GM12878 (cell line): ENCODE data around the gene LY9. TPM values are rescaled to one million over a fixed set of nuclear protein-coding genes. Genes with fewer than 3 reads are reported as not detected.

ENCODE experiments used
- ATAC-seq: fragments of 200-7000 bp; cut with Tn5 transposase; 3 replicates; pipeline ENCODE4 v1.9.1; 2020; ENCODE audit warnings: mild to moderate bottlenecking, moderate library complexity
- BruUV-seq: library from RNA; stranded (reverse); fragments of 400-500 nt; replicated peaks from 2 replicates; lab custom pipeline; 2021; lab: Mats Ljungman, UMichigan
- CTCF ChIA-PET: fragments of 300-600 bp; sonication (Branson Sonifier 250); formaldehyde crosslinking; extraction: SDS; loops from one replicate; lab custom pipeline; 2021; ENCODE audit warnings: inconsistent platforms; lab: Yijun Ruan, JAX
- POLR2A ChIA-PET: fragments of 350-600 bp; formaldehyde crosslinking; extraction: SDS; loops from one replicate; lab custom pipeline; 2021; ENCODE audit warnings: inconsistent platforms; lab: Charles Lee
- RAD21 ChIA-PET: fragments of 300-600 bp; sonication (Branson Sonifier 250); formaldehyde crosslinking; loops from one replicate; lab custom pipeline; 2023; ENCODE audit warnings: antibody characterized with exemption; ENCODE audit not compliant: unreplicated experiment; lab: Charles Lee
- SMC1A ChIA-PET: fragments of 300-600 bp; sonication (Branson Sonifier 250); formaldehyde crosslinking; loops from one replicate; lab custom pipeline; 2023; ENCODE audit not compliant: unreplicated experiment, uncharacterized antibody; lab: Charles Lee
- DNase-seq: peaks from one replicate; pipeline ENCODE4 v3.0.0-alpha.2; 2011; ENCODE audit warnings: low read depth, low spot score
- FAIRE-seq: peaks from 3 replicates; lab custom pipeline; 2011; peaks lifted over from hg19 to GRCh38; lab: Jason Lieb, UNC
- H2AFZ ChIP-seq: 2 replicates; pipeline ENCODE4 v1.6.0; 2011; ENCODE audit warnings: low read depth, low read length, control low read depth; ENCODE audit not compliant: control insufficient read depth
- H3K27ac ChIP-seq: 2 replicates; pipeline ENCODE4 v1.5.1; 2011; ENCODE audit warnings: control low read depth; ENCODE audit not compliant: control insufficient read depth, insufficient read depth
- H3K27me3 ChIP-seq, 2 experiments: replicated peaks in 1 of 2; 2 replicates each; pipeline versions ENCODE4 v1.6.0 to v1.6.1; 2011; ENCODE audit warnings: low read length in 1 of 2; ENCODE audit not compliant: control insufficient read depth in 2 of 2, insufficient read depth in 2 of 2
- H3K36me3 ChIP-seq, 2 experiments: 2 replicates each; pipeline ENCODE4 v1.5.1; 2011; ENCODE audit warnings: low read length in 1 of 2; ENCODE audit not compliant: control insufficient read depth in 2 of 2, insufficient read depth in 2 of 2
- H3K4me1 ChIP-seq: 2 replicates; pipeline ENCODE4 v1.6.1; 2011; ENCODE audit warnings: mild to moderate bottlenecking, low read length, moderate library complexity, mixed read lengths; ENCODE audit not compliant: control insufficient read depth, insufficient read depth
- H3K4me2 ChIP-seq: 2 replicates; pipeline ENCODE4 v1.6.0; 2011; ENCODE audit warnings: control low read depth; ENCODE audit not compliant: control insufficient read depth, insufficient read depth
- H3K4me3 ChIP-seq: fragments of 200-600 bp; sonication (generic); 2 replicates; pipeline ENCODE4 v1.5.1; 2016
- H3K79me2 ChIP-seq: 2 replicates; pipeline ENCODE4 v1.6.0; 2011; ENCODE audit warnings: low read length; ENCODE audit not compliant: control insufficient read depth, insufficient read depth
- H3K9ac ChIP-seq: 2 replicates; pipeline ENCODE4 v1.8.0; 2011; ENCODE audit warnings: low read length, control low read depth, mixed read lengths; ENCODE audit not compliant: control insufficient read depth, insufficient read depth
- H3K9me3 ChIP-seq: replicated peaks from 3 replicates; pipeline ENCODE4 v1.5.1; 2011; ENCODE audit warnings: mild to moderate bottlenecking, low read length; ENCODE audit not compliant: control insufficient read depth, insufficient read depth
- H4K20me1 ChIP-seq: 2 replicates; pipeline ENCODE4 v1.6.0; 2011; ENCODE audit not compliant: control insufficient read depth, insufficient read depth
- BMI1 ChIP-seq: fragments of 450-650 bp; IDR thresholded peaks from 2 replicates; pipeline ENCODE4 v1.6.1; 2016; ENCODE audit warnings: mild to moderate bottlenecking, moderate library complexity, borderline replicate concordance
- CBX3 ChIP-seq: fragments of 200-600 bp; sonication (generic); IDR thresholded peaks from 2 replicates; pipeline ENCODE4 v1.6.1; 2016; ENCODE audit warnings: low read depth, borderline replicate concordance
- CREM ChIP-seq: IDR thresholded peaks from 2 replicates; pipeline ENCODE4 v1.6.1; 2014; ENCODE audit warnings: antibody characterized with exemption, low read depth
- EED ChIP-seq: sonication (generic); IDR thresholded peaks from 2 replicates; pipeline ENCODE4 v1.6.1; 2016; ENCODE audit warnings: antibody characterized with exemption, low read depth
- FOXK2 ChIP-seq: fragments of 450-650 bp; IDR thresholded peaks from 2 replicates; pipeline ENCODE4 v1.6.1; 2017; ENCODE audit warnings: mild to moderate bottlenecking, moderate library complexity
- IKZF1 ChIP-seq: fragments of 450-650 bp; conservative IDR thresholded peaks from 2 replicates; pipeline ENCODE4 v1.6.1; 2017; ENCODE audit warnings: antibody characterized with exemption, mild to moderate bottlenecking
- NFXL1 ChIP-seq: fragments of 450-650 bp; IDR thresholded peaks from 2 replicates; pipeline ENCODE4 v1.6.1; 2017; ENCODE audit warnings: antibody characterized with exemption, mild to moderate bottlenecking, borderline replicate concordance
- RUNX3 ChIP-seq: IDR thresholded peaks from 2 replicates; pipeline ENCODE4 v1.6.1; 2012; ENCODE audit warnings: low read length, inconsistent platforms
- SIX5 ChIP-seq: IDR thresholded peaks from 2 replicates; pipeline ENCODE4 v1.6.1; 2011; ENCODE audit warnings: mild to moderate bottlenecking, low read depth, low read length, moderate library complexity; ENCODE audit not compliant: severe bottlenecking
- YY1 ChIP-seq: IDR thresholded peaks from 2 replicates; pipeline ENCODE4 v1.6.1; 2011; ENCODE audit warnings: low read depth, mild to moderate bottlenecking, low read length
- WGBS: methylation state at CpG from one replicate; pipeline ENCODE4 v1.1.6; 2016; ENCODE audit warnings: low lambda C conversion rate; ENCODE audit not compliant: insufficient replicate concordance, insufficient coverage; ENCODE audit errors: missing lambda C conversion rate; 5-methylcytosine and 5-hydroxymethylcytosine counted together
- in situ Hi-C: fragments of 300-500 bp; cut with MboI; formaldehyde crosslinking; loops from 9 replicates; pipeline ENCODE4 v1.14.3; 2018; ENCODE audit warnings: mixed read lengths
- intact Hi-C: fragments of 100-400 bp; cut with micrococcal nuclease; formaldehyde crosslinking; loops from one replicate; pipeline ENCODE4 v1.14.2; 2022; ENCODE audit not compliant: unreplicated experiment
- polyA plus RNA-seq, 11 experiments: library from polyadenylated mRNA; depleted of rRNA in 4 of 11; unstranded in 6 of 11; stranded (reverse) in 5 of 11; fragments of >200 nt; fragmentation: Nextera tagmentation in 4 of 11; fragmentation: Illumina TruSeq in 1 of 11; extraction: Ambion mirVana in 4 of 11; extraction: Trizol in 1 of 11; gene quantifications; 1 replicate in 1 of 11; 2 replicates in 10 of 11; pipeline versions ENCODE4 v1.2.1 to v1.2.3, GENCODE V29; 2011 to 2016; ENCODE audit warnings: inconsistent platforms in 2 of 11, missing spikeins in 2 of 11, low read depth in 1 of 11
- total RNA-seq, 4 experiments: library from RNA; depleted of rRNA in 3 of 4; stranded (reverse); fragments of >200 nt in 3 of 4; fragmentation: Illumina TruSeq in 1 of 4; extraction: Trizol in 1 of 4; gene quantifications; 2 replicates each; pipeline versions ENCODE4 v1.2.1 to v1.2.3, GENCODE V29; 2013 to 2021
- TF ChIP-seq, protein P1 (sequence below): fragments of 450-650 bp; IDR thresholded peaks from 2 replicates; pipeline ENCODE4 v1.6.1; 2017; ENCODE audit warnings: mild to moderate bottlenecking

Gene LY9
- total and polyA plus RNA-seq, 10 of the 15 experiments (the other 5 are each of a cell fraction or from before 2014, with no cell fraction given) = 2.7 to 12.5 (median 9.0) TPM

DNA sequence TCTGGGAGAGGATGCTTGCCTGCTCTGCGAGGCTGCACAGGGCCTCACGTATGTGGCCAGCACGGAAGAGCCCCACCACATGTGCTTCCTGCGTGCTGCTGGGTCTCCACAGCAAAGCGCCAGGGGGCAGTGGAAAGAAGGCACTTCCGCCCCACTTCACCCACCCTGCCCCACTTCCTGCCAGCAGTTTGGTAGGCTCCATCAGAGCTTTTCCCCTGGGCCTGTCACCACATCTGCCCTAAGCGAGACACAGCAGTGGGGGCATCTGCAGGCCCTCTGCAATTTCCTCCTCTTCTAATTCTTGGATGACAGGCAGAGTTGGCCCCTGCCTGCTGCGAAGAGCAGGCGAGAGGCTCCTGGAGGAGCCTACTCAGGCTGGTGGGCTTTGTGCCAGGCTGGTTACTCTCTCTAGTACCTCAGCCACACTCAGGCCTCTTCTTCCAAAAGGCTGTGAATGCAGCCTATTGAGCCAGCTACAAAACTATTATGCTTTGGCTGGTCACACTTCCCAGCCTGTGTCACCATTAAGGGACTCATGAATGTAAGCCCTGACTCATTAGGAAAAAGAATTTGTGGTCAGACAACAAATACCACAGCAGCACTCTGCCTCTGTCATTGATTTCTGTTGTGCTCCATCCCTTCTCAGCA, 41.7 kb downstream of the LY9 start (continued):
- TF ChIP-seq, protein P1, sequence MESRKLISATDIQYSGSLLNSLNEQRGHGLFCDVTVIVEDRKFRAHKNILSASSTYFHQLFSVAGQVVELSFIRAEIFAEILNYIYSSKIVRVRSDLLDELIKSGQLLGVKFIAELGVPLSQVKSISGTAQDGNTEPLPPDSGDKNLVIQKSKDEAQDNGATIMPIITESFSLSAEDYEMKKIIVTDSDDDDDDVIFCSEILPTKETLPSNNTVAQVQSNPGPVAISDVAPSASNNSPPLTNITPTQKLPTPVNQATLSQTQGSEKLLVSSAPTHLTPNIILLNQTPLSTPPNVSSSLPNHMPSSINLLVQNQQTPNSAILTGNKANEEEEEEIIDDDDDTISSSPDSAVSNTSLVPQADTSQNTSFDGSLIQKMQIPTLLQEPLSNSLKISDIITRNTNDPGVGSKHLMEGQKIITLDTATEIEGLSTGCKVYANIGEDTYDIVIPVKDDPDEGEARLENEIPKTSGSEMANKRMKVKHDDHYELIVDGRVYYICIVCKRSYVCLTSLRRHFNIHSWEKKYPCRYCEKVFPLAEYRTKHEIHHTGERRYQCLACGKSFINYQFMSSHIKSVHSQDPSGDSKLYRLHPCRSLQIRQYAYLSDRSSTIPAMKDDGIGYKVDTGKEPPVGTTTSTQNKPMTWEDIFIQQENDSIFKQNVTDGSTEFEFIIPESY = no peak
- TF ChIP-seq IKZF1 (peak; percentile 77), NFXL1 (no peak), BMI1 (no peak), FOXK2 (no peak), EED (peak; percentile 83), CBX3 (no peak), CREM (peak; percentile 28; the same call in 1 of the 2 replicates)

DNA sequence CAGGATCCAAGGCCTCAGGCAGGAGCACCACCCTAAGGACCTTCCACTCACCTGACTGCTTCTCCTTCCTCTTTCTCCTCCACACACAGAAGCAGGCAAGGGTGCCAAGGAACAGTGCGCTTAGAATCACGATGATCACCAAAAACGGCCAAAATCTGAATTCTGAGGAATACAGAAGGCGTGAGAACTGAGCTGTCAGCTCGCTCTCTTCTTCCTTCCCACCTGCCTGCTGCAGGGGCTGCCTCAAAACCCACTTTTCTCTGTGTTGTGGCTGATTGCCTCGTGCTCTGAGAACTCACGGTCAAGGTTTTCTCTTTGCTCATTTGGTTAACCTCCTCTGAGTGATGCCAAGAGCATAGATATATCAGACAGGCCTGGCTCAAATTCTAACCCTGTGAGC, 42.9 kb downstream of the LY9 start:
- ATAC-seq (no peak), DNase-seq (no peak), FAIRE-seq (no peak)
- ChIA-PET CTCF (interaction anchor here (1.1 to 8.2 kb wide), 8 partner anchors 9 to 151 kb away, joined by 4 to 349 read pairs (median 48); partner anchors contain the start of genes CD244 and ITLN2), SMC1A (interaction anchor here (0.8 to 13.0 kb wide), 5 partner anchors 18 to 114 kb away, joined by 3 to 229 read pairs (median 11); partner anchors contain the start of genes CD244 and ITLN2), POLR2A (interaction anchor here (0.8 to 2.5 kb wide), 2 partner anchors 17 to 24 kb away, joined by 3 to 7 read pairs; partner anchors contain the start of gene CD244), RAD21 (interaction anchor here (0.8 to 10.9 kb wide), 12 partner anchors 8 to 152 kb away, joined by 3 to 193 read pairs (median 14); partner anchors contain the start of genes CD244, ITLN2 and LY9)
- TF ChIP-seq RUNX3 (peak; percentile 38), YY1 (no peak), SIX5 (no peak)
- Histone ChIP-seq H2AFZ (peak overlapping the region; percentile 3; the same call in 1 of the 2 replicates), H3K4me3 (no peak overlapping the region), H3K27ac (no peak overlapping the region), H3K27me3 (no peaks in the 10 kb centered on the region), H3K4me1 (peaks cover 28% of the 10 kb centered on the region), H3K79me2 (no peaks in the 10 kb centered on the region), H3K36me3 (no peaks in the 10 kb centered on the region), H3K4me2 (no peak overlapping the region), H4K20me1 (no peaks in the 10 kb centered on the region), H3K9ac (no peak overlapping the region), H3K9me3 (no peaks in the 10 kb centered on the region)
- 78% methylated on average over 7 of the region's 7 CpGs for WGBS
- no TSS peak for BruUV-seq
- in situ Hi-C loops = loop anchor here (5.0 kb wide), 1 partner anchor 113 kb away; the partner anchor contains the start of gene ITLN2
- intact Hi-C loops = no loop called here
